Endothelial cell of umbilical vein (primary cell): Measurements from ENCODE around the gene HDAC5. TPM values are rescaled to one million over a fixed set of nuclear protein-coding genes. Genes with fewer than 3 reads are reported as not detected.

Experiments
- BruUV-seq: library from RNA; stranded (reverse); fragments of 400-500 nt; replicated peaks from 2 replicates; lab custom pipeline; 2021; lab: Mats Ljungman, UMichigan
- CTCF ChIA-PET: fragments of 300-600, 350-600 bp; sonication (Branson Sonifier 250); formaldehyde crosslinking; loops from one replicate; lab custom pipeline; 2021; ENCODE audit warnings: antibody characterized with exemption, inconsistent platforms; lab: Charles Lee
- POLR2A ChIA-PET: fragments of 300-600, 350-600 bp; sonication (Branson Sonifier 250); formaldehyde crosslinking; loops from one replicate; lab custom pipeline; 2021; ENCODE audit warnings: antibody characterized with exemption, inconsistent platforms; lab: Charles Lee
- DNase-seq: peaks from one replicate; pipeline ENCODE4 v3.0.0-alpha.2; 2011; ENCODE audit warnings: low read depth, low spot score
- FAIRE-seq: peaks from 2 replicates; lab custom pipeline; 2011; peaks lifted over from hg19 to GRCh38; lab: Jason Lieb, UNC
- H2AFZ ChIP-seq: 2 replicates; pipeline ENCODE4 v1.6.0; 2012; ENCODE audit warnings: low read depth, low read length, control low read depth, inconsistent platforms
- H3K27ac ChIP-seq: 2 replicates; pipeline ENCODE4 v1.5.1; 2011; ENCODE audit warnings: low read depth, mild to moderate bottlenecking, control low read depth, low read length, moderate library complexity; ENCODE audit not compliant: insufficient read depth
- H3K27me3 ChIP-seq, 2 experiments: 2 replicates each; pipeline versions ENCODE4 v1.6.0 to v1.6.1; 2011; ENCODE audit warnings: low read length in 2 of 2, mixed read lengths in 1 of 2; ENCODE audit not compliant: control insufficient read depth in 2 of 2, insufficient read depth in 2 of 2
- H3K36me3 ChIP-seq, 2 experiments: 2 replicates in 1 of 2; 3 replicates in 1 of 2; pipeline ENCODE4 v1.5.1; 2011; ENCODE audit warnings: low read length in 2 of 2, mild to moderate bottlenecking in 1 of 2, moderate library complexity in 1 of 2; ENCODE audit not compliant: control insufficient read depth in 2 of 2, insufficient read depth in 2 of 2; ENCODE audit errors: extremely low read depth in 1 of 2
- H3K4me1 ChIP-seq: 3 replicates; pipeline ENCODE4 v1.5.1; 2011; ENCODE audit warnings: mild to moderate bottlenecking, low read length; ENCODE audit not compliant: control insufficient read depth, insufficient read depth; ENCODE audit errors: extremely low read depth
- H3K4me2 ChIP-seq: 2 replicates; pipeline ENCODE4 v1.6.1; 2011; ENCODE audit warnings: low read length, control low read depth, mixed read lengths; ENCODE audit not compliant: insufficient read depth
- H3K4me3 ChIP-seq, 3 experiments: fragments of 200-600 bp in 1 of 3; sonication (generic), shearing (Covaris generic) in 1 of 3; replicated peaks in 1 of 3; 2 replicates each; pipeline ENCODE4 v1.5.1; 2011 to 2016; ENCODE audit warnings: control low read depth in 3 of 3, low read length in 3 of 3, mild to moderate bottlenecking in 2 of 3, inconsistent platforms in 1 of 3, low read depth in 1 of 3, moderate library complexity in 1 of 3; ENCODE audit not compliant: insufficient read depth in 1 of 3
- H3K79me2 ChIP-seq: 2 replicates; pipeline ENCODE4 v1.6.0; 2012; ENCODE audit warnings: low read length, inconsistent platforms; ENCODE audit not compliant: control insufficient read depth, insufficient read depth
- H3K9ac ChIP-seq: replicated peaks from 2 replicates; pipeline ENCODE3; 2011; ENCODE audit warnings: low read length, control low read depth; ENCODE audit not compliant: insufficient read depth; ENCODE audit errors: extremely low read depth
- H3K9me1 ChIP-seq: replicated peaks from 3 replicates; pipeline ENCODE4 v1.6.0; 2011; ENCODE audit warnings: mild to moderate bottlenecking, low read length; ENCODE audit not compliant: control insufficient read depth, insufficient read depth; ENCODE audit errors: extremely low read depth
- H3K9me3 ChIP-seq: replicated peaks from 2 replicates; pipeline ENCODE4 v1.5.1; 2012; ENCODE audit warnings: low read length, inconsistent platforms; ENCODE audit not compliant: control insufficient read depth, insufficient read depth
- H4K20me1 ChIP-seq: replicated peaks from 2 replicates; pipeline ENCODE3; 2011; ENCODE audit warnings: mild to moderate bottlenecking, low read length; ENCODE audit not compliant: control insufficient read depth, insufficient read depth; ENCODE audit errors: extremely low read depth
- CTCF ChIP-seq, 2 donors: IDR thresholded peaks; 1 replicate in 1 of 2; 2 replicates in 1 of 2; pipeline ENCODE4 v1.5.1; 2011; ENCODE audit warnings: low read length in 2 of 2, mild to moderate bottlenecking in 2 of 2, moderate library complexity in 2 of 2, control low read depth in 1 of 2, inconsistent platforms in 1 of 2, low read depth in 1 of 2; ENCODE audit not compliant: insufficient read depth in 1 of 2; ENCODE audit errors: extremely low read depth in 1 of 2
- EZH2 ChIP-seq: IDR thresholded peaks from 2 replicates; pipeline ENCODE4 v1.6.1; 2012; ENCODE audit warnings: borderline replicate concordance, low read depth, mild to moderate bottlenecking, moderate library complexity, low read length, inconsistent platforms; ENCODE audit not compliant: severe bottlenecking
- FOS ChIP-seq: IDR thresholded peaks from 2 replicates; pipeline ENCODE4 v1.6.1; 2011; ENCODE audit warnings: mild to moderate bottlenecking, low read length, moderate library complexity, borderline replicate concordance; ENCODE audit not compliant: insufficient read depth
- GATA2 ChIP-seq: IDR thresholded peaks from 2 replicates; pipeline ENCODE4 v1.7.0; 2011; ENCODE audit warnings: low read depth, mild to moderate bottlenecking, moderate library complexity, mixed read lengths, low read length; ENCODE audit not compliant: insufficient read length, insufficient read depth
- JUN ChIP-seq: IDR thresholded peaks from 2 replicates; pipeline ENCODE4 v1.6.1; 2011; ENCODE audit warnings: borderline replicate concordance, low read depth; ENCODE audit not compliant: insufficient read length, insufficient read depth
- MAX ChIP-seq: IDR thresholded peaks from 2 replicates; pipeline ENCODE4 v1.6.1; 2011; ENCODE audit not compliant: insufficient read depth, insufficient read length
- MYC ChIP-seq: IDR thresholded peaks from one replicate; pipeline ENCODE4 v1.6.1; 2011; ENCODE audit warnings: mild to moderate bottlenecking, low read depth, low read length
- POLR2A ChIP-seq: IDR thresholded peaks from 2 replicates; pipeline ENCODE4 v1.6.1; 2012; ENCODE audit warnings: low read depth, mild to moderate bottlenecking, control low read depth, low read length
- POLR2AphosphoS5 ChIP-seq: IDR thresholded peaks from 2 replicates; pipeline ENCODE4 v1.6.1; 2012; ENCODE audit warnings: low read depth, mild to moderate bottlenecking, control low read depth, low read length, moderate library complexity; ENCODE audit not compliant: insufficient read depth
- dilution Hi-C: fragments of 300-500 bp; cut with MboI; formaldehyde crosslinking; loops from one replicate; pipeline ENCODE4 v1.15.0; 2019; ENCODE audit warnings: low sequenced_read_pairs; ENCODE audit not compliant: extremely low pct_ligation_motif_present
- intact Hi-C: fragments of 100-400 bp; cut with micrococcal nuclease; formaldehyde crosslinking; loops from one replicate; pipeline ENCODE4 v1.10.0; 2022
- polyA plus RNA-seq, 4 experiments: library from polyadenylated mRNA; depleted of rRNA in 3 of 4; stranded (reverse) in 3 of 4; unstranded in 1 of 4; fragments of >200 nt; gene quantifications; 2 replicates each; pipeline versions ENCODE4 v1.2.1 to v1.2.3, GENCODE V29; 2011 to 2012; ENCODE audit warnings: missing spikeins in 1 of 4
- total RNA-seq: library from RNA; stranded (reverse); gene quantifications from 2 replicates; pipeline ENCODE4 v1.2.3, GENCODE V29; 2021

Gene HDAC5
- total and polyA plus RNA-seq, 2 donors (not counting 3 experiments of a cell fraction or from before 2014, with no cell fraction given) = 35.4 to 40.4 TPM

- H3K27ac ChIP-seq = no peak overlapping the region
- intact Hi-C loops = no loop called here
- DNase-seq = no peak
- CTCF ChIA-PET = interaction anchor here (0.6 to 3.9 kb wide), 16 partner anchors 17 to 356 kb away, joined by 3 to 69 read pairs (median 7); partner anchors contain the start of genes HDAC5, LSM12, PPY and TMUB2
- TF ChIP-seq POLR2AphosphoS5 (no peak), EZH2 (no peak), CTCF (IDR thresholded peaks at IDR 0.05; ENCODE audit: extremely low read depth in 1 of 2, insufficient read depth in 1 of 2, low read depth in 1 of 2, low read length in 2 of 2) (no peak), JUN (no peak), MAX (no peak), POLR2A (no peak), GATA2 (no peak), MYC (no peak), FOS (no peak)
- H3K79me2 ChIP-seq = no peaks in the 10 kb centered on the region
- H3K36me3 ChIP-seq = no peaks in the 10 kb centered on the region
- no peak overlapping the region for H3K9ac ChIP-seq
- H4K20me1 ChIP-seq = no peaks in the 10 kb centered on the region
- H3K9me3 ChIP-seq = no peaks in the 10 kb centered on the region
- no peak overlapping the region for H3K4me3 ChIP-seq
- no peaks in the 10 kb centered on the region for H3K27me3 ChIP-seq
- FAIRE-seq = no peak
- POLR2A ChIA-PET = no interaction called here
- H2AFZ ChIP-seq = no peak overlapping the region
- no peaks in the 10 kb centered on the region for H3K9me1 ChIP-seq
- H3K4me1 ChIP-seq = no peaks in the 10 kb centered on the region
- no peak overlapping the region for H3K4me2 ChIP-seq
- BruUV-seq = no TSS peak
- dilution Hi-C loops = no loop called here
These were observed 43.9 kb upstream of the HDAC5 start for GRCh38 chr17:44167181-44167861.
